Effector memory CD4-positive, alpha-beta T cell (primary cell): ENCODE results near the gene KSR1.
"Not testable (repeated sequence)": the region's sequence is repeated elsewhere in the genome, so short reads cannot be mapped to it uniquely, and the experiment has no call there.

Source experiments
- DNase-seq, 3 donors: peaks; one replicate each; pipeline ENCODE4 v3.0.0-alpha.2; 2020
- H3K27ac ChIP-seq: 2 replicates; pipeline ENCODE4 v1.7.0; 2013; ENCODE audit warnings: mild to moderate bottlenecking, low read length, moderate library complexity; ENCODE audit not compliant: insufficient read depth, poor library complexity, severe bottlenecking
- H3K27me3 ChIP-seq: replicated peaks from 2 replicates; pipeline ENCODE4 v1.7.0; 2013; ENCODE audit warnings: mild to moderate bottlenecking, low read length; ENCODE audit not compliant: insufficient read depth, control insufficient read depth, poor library complexity, severe bottlenecking
- H3K36me3 ChIP-seq: 2 replicates; pipeline ENCODE4 v1.7.0; 2013; ENCODE audit warnings: mild to moderate bottlenecking, low read length, moderate library complexity; ENCODE audit not compliant: control insufficient read depth, insufficient read depth
- H3K4me1 ChIP-seq: 2 replicates; pipeline ENCODE4 v1.7.0; 2013; ENCODE audit warnings: low read length, mild to moderate bottlenecking; ENCODE audit not compliant: control insufficient read depth, insufficient read depth, poor library complexity, severe bottlenecking
- H3K4me3 ChIP-seq: 2 replicates; pipeline ENCODE4 v1.7.0; 2013; ENCODE audit warnings: low read length, low read depth, mild to moderate bottlenecking; ENCODE audit not compliant: insufficient read depth, poor library complexity, severe bottlenecking
- H3K9me3 ChIP-seq: 2 replicates; pipeline ENCODE4 v1.7.0; 2013; ENCODE audit warnings: mild to moderate bottlenecking, low read length, moderate library complexity; ENCODE audit not compliant: control insufficient read depth

KSR1 gene

DNA sequence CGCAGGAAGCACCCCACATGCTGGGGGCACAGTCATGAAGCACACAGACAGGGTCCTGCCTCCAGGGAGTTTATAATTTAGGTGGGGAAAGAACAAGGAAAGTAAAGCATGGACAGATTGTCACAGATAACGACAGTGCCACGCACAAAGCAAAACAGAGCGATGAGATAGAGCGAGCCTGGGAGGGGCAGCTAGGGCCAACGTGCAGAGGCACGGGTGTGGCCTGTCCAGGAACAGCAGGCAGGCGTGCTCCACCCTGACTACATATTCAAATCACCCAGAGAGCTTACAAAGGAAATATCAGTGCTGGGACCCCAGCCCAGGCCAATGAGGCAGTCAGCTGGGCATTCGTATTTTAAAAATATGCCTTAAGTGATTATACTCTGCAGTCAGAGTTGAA lies 191.5 kb downstream of the KSR1 start:
- H3K27me3 ChIP-seq: no peaks in the 10 kb centered on the region
- H3K27ac ChIP-seq: no peak overlapping the region
- no peak overlapping the region for H3K4me3 ChIP-seq
- DNase-seq: no peak
- H3K36me3 ChIP-seq: peaks cover 14% of the 10 kb centered on the region
- H3K9me3 ChIP-seq: no peaks in the 10 kb centered on the region
- H3K4me1 ChIP-seq: no peaks in the 10 kb centered on the region

DNA sequence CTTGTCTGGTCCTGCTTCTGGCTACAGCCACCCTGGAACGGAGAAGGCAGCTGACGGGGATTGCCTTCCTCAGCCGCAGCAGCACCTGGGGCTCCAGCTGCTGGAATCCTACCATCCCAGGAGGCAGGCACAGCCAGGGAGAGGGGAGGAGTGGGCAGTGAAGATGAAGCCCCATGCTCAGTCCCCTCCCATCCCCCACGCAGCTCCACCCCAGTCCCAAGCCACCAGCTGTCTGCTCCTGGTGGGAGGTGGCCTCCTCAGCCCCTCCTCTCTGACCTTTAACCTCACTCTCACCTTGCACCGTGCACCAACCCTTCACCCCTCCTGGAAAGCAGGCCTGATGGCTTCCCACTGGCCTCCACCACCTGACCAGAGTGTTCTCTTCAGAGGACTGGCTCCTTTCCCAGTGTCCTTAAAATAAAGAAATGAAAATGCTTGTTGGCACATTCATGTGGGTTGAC lies 192.9 kb downstream of the KSR1 start:
- H3K9me3 ChIP-seq: not testable (repeated sequence)

DNA sequence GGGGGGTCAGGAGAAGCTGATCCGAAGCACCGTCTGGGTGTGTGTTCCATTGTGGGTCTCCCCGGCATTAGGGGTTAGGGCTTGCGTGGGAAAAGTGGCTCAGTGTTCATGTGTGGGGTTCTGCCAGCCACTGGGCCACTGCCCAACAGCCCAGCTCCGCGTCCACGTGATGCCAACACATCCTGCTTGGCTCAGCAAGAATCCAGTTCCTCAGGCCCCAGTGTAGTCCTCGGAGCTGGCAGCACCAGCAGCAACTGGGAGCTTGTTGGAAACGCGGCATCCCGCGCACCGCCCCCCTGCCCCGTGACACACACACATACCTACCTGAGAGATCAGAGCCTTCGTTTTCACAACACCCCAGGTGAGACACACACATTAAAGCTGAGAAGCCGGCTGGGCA lies 193.7 kb downstream of the KSR1 start:
- Histone ChIP-seq H3K9me3 (no peaks in the 10 kb centered on the region), H3K4me3 (no peak overlapping the region), H3K36me3 (peaks cover 14% of the 10 kb centered on the region), H3K27me3 (no peaks in the 10 kb centered on the region), H3K4me1 (peaks cover 5% of the 10 kb centered on the region), H3K27ac (no peak overlapping the region)
- DNase-seq: no peak

More for the DNA sequence above, 192.9 kb downstream of the KSR1 start:
- H3K27ac ChIP-seq, DNase-seq, H3K4me3 ChIP-seq, H3K4me1 ChIP-seq, H3K27me3 ChIP-seq: not testable (repeated sequence)
- H3K36me3 ChIP-seq: peaks cover 14% of the 10 kb centered on the region

DNA sequence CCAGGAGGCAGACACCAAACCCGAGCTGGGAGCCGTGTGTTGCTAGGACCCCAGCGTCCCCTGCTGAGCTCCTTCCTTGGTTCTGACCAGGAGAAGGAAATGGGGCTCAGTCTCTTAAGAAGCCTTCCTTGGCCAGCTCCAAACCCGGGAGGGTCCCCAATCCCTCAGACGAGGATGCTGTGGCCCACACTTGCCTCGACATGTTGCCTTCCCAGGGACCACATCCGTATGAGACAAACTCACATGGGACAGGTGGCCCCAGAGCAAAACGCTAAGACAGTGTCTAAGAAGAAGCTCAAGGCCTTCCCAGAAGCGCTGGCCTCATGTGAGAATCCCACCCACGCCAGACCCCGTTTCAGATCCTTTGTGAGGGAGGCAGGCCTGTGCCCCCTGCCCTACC lies 194.6 kb downstream of the KSR1 start:
- H3K4me3 ChIP-seq: no peak overlapping the region
- peaks cover 5% of the 10 kb centered on the region for H3K4me1 ChIP-seq
- no peak for DNase-seq
- H3K27ac ChIP-seq: no peak overlapping the region
- H3K36me3 ChIP-seq: peaks cover 14% of the 10 kb centered on the region
- H3K27me3 ChIP-seq: no peaks in the 10 kb centered on the region
- no peaks in the 10 kb centered on the region for H3K9me3 ChIP-seq

DNA sequence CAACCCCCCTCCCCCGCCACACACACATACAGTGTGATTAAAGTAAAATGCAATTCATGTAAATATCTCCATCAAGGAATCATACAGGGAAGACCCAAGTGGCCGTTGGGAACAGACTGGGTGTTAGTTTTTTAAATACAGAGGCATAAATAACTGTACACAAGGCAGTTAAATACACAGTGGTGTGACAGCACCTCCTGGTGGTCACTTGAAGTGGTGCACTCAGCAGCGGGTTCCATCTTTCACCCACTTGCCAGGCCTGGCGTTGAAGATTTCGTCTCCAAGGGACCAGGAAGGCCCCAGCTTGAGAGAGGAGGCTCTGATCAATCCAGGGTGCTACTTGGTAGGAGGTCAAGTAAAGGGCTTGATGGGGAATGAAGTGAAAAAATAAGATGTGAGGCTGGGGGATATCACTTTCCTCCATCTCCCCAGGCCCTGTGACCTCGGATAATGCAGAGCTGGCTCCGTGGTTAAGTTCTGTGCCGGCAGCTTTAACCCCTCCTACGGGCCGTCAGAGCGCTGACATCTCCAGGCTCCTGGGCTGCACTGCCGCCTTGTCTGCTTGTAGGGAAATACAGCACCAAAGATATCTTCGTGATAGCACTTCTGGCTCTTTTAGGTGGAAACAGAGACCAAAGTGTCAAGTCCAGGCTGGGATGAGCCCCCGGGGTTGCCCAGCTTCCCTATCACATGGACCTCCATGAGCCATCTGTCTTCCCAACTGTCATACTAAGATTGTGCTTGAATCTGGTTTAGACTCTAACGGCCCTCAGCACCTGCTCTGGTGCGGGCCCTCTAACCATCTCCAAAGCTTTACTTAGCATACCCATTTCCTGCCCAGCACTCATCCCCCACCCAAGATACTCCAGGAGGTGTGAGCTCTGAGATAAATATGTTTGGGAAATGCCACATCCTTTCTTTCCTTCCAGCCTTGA lies 195.4 kb downstream of the KSR1 start:
- Histone ChIP-seq H3K27me3 (no peaks in the 10 kb centered on the region), H3K4me3 (no peak overlapping the region), H3K36me3 (peaks cover 13% of the 10 kb centered on the region), H3K27ac (no peak overlapping the region), H3K4me1 (peaks cover 5% of the 10 kb centered on the region), H3K9me3 (no peaks in the 10 kb centered on the region)
- DNase-seq: peak; percentile 30 to 49 (median 31)

DNA sequence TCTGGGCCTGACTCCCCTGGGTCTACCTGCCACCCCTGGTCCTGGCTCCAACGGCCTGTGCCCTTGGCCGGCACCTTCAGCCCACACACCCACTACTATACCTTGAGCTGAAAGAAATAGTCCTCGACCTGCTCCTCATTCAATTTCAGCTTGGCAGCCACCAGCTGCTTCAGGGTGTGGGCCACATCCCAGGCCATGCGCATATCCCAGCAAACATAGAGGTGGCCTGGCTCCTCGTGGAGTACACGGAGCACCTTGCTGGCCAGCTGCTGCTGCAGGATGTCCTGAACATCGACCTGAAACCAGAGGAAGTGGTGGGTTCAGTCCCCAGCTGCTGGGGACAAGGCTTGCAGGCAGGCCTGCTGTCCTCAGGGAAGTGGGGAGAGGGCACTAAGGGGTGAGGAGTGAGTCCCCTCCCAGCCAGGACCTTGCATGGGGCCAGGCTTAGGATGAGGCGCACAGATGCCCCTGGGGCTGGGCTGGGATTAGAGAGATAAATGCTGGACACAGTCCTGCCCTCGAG lies 197.3 kb downstream of the KSR1 start:
- H3K4me1 ChIP-seq, H3K27ac ChIP-seq, H3K9me3 ChIP-seq, H3K27me3 ChIP-seq, DNase-seq, H3K4me3 ChIP-seq, H3K36me3 ChIP-seq: not testable (repeated sequence)

DNA sequence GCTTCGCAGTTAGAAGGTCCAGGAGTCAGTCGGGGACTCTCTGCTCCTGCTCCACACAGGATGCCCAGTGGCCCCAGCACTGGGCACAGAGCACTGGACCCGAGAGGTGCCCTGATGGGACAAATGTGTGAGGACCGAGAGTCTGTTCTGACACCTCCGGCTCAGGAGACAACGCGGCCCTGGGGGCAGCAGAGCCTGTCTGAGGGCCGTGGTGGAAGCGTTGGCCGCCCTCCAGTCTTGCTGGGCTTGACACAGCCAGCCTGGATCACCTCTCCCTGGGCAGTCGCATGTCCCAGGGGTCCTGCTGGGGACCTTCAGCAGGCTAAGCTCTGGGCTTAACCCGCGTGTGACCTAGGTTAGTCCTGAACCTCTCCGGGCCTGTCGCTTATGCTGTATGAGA lies 197.9 kb downstream of the KSR1 start:
- no peak overlapping the region for H3K27ac ChIP-seq
- no peak for DNase-seq

DNA sequence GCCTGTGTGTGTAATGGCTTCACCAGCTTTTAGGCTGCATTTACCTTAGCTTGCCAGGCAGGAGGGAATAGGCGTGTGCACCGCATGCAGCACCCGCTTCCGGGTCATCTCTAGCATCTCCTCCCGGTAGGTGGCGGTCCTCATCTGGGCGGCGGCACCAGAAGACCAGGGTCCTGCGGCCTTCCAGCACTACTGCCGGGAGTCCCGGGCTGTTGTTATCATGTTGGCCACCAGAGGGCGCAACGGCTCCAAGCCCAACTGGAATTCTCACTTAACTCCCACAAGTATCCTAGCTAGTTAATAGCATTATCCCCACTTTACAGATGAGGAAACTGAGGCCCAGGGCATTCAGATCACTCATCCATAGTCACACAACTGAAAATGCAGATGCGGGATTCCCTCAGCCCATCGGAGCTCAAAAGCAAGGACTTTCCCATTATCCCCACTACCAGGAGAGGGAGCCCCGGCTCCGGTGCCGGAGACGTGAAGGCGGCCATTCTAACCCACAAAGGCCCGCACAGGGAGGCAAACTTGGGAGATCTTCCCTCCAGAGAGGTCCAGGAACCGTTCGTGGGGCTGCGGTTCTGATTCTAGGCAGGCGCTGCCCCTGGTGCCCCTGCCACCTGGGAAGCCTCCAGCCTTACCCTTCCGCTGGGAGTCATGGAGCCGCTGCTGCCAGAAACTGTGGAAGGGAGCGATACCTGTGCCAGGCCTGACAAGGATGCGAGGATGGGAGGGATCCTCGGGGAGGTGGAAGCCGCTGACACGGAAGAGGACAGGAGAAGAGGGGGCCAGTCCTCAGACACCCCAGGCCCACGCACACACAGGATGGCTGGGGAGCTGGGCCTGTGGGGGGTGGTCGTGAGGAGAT lies 198.6 kb downstream of the KSR1 start:
- Histone ChIP-seq H3K27ac (no peak overlapping the region), H3K4me3 (no peak overlapping the region), H3K4me1 (peaks cover 5% of the 10 kb centered on the region), H3K36me3 (no peaks in the 10 kb centered on the region), H3K9me3 (no peaks in the 10 kb centered on the region), H3K27me3 (no peaks in the 10 kb centered on the region)
- DNase-seq: peak; percentile 13 to 46 (median 35)

More for the DNA sequence above, 197.9 kb downstream of the KSR1 start:
- H3K4me3 ChIP-seq: no peak overlapping the region
- H3K4me1 ChIP-seq: peaks cover 5% of the 10 kb centered on the region
- H3K27me3 ChIP-seq: no peaks in the 10 kb centered on the region
- H3K9me3 ChIP-seq: no peaks in the 10 kb centered on the region
- no peaks in the 10 kb centered on the region for H3K36me3 ChIP-seq

DNA sequence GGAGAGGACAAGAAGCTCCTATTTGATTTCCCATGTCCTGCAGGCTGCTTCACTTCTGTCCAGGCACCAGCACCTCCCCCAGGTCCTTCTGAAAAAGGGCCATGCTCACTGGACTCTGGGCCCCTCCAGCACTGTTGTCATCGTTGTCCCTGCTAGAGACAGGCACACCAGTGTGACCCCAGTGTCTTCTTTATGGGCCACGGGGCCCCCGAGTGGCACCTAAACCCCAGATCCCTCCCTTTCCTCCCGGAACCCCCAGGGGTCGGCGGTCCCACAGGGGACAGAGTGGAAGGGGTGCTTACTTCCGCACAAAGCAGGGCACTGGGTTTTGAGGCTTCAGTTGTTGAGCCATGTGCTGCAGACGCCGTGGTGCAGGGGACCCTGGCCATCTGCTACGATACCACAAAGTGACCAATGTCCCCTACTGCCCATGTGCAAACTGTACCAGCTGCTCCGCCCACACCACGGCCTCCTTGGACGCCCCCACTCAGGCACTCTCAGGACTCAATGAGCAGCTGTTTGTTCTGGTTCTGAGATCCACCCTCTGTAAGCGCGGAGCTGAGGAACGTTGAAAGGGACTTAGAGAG lies 199.4 kb downstream of the KSR1 start:
- not testable (repeated sequence) for H3K36me3 ChIP-seq, H3K4me1 ChIP-seq, H3K27me3 ChIP-seq, H3K27ac ChIP-seq, DNase-seq, H3K9me3 ChIP-seq, H3K4me3 ChIP-seq
